Ovary (tissue), 9 donors: ENCODE measurements around the gene ASCC3. TPM values are rescaled to one million over a fixed set of nuclear protein-coding genes. Genes with fewer than 3 reads are reported as not detected.
"Not testable (repeated sequence)": the region's sequence is repeated elsewhere in the genome, so short reads cannot be mapped to it uniquely, and the experiment has no call there.

ENCODE experiments used
- DNase-seq, 5 donors: peaks; one replicate each; pipeline ENCODE4 v3.0.0-alpha.2; 2019 to 2020
- H3K27ac ChIP-seq, 2 donors: fragments of 200-600 bp; one replicate each; pipeline versions ENCODE4 v1.5.1 to v1.8.0; 2019 to 2022
- H3K27me3 ChIP-seq: fragments of 200-600 bp; one replicate; pipeline ENCODE4 v1.8.0; 2022
- H3K36me3 ChIP-seq: fragments of 200-600 bp; sonication (generic); one replicate; pipeline ENCODE4 v1.5.1; 2019
- H3K4me1 ChIP-seq: one replicate; pipeline ENCODE4 v1.8.1; 2013; ENCODE audit warnings: mild to moderate bottlenecking, moderate library complexity; ENCODE audit not compliant: insufficient read depth
- H3K4me3 ChIP-seq: fragments of 200-600 bp; sonication (generic); one replicate; pipeline ENCODE4 v1.5.1; 2017
- H3K9me3 ChIP-seq, 2 donors: fragments of 200-600 bp in 1 of 2; sonication (generic) in 1 of 2; one replicate each; pipeline versions ENCODE4 v1.5.1 to v1.8.1; 2013 to 2019; ENCODE audit warnings: mild to moderate bottlenecking in 1 of 2, moderate library complexity in 1 of 2
- CTCF ChIP-seq, 3 donors: fragments of 450-650 bp in 2 of 3; fragments of 200-600 bp in 1 of 3; IDR thresholded peaks; one replicate each; pipeline versions ENCODE4 v1.5.1 to v1.8.0; 2016 to 2022; ENCODE audit warnings: antibody characterized with exemption in 3 of 3, mild to moderate bottlenecking in 1 of 3
- EP300 ChIP-seq: sonication (generic); formaldehyde crosslinking; IDR thresholded peaks from one replicate; pipeline ENCODE4 v1.6.1; 2017; ENCODE audit warnings: antibody characterized with exemption
- POLR2A ChIP-seq: fragments of 450-650 bp; IDR thresholded peaks from one replicate; pipeline ENCODE4 v1.6.1; 2017; ENCODE audit warnings: antibody characterized with exemption, mild to moderate bottlenecking, moderate library complexity
- WGBS, 3 donors: extraction: QIAGEN DNeasy Blood & Tissue Kit in 1 of 3; methylation state at CpG; one replicate each; pipeline versions ENCODE4 v1.1.5 to v1.1.7; 2013 to 2017; 5-methylcytosine and 5-hydroxymethylcytosine counted together
- intact Hi-C, 4 donors: fragments of 100-400 bp; cut with DNase I; formaldehyde crosslinking; loops; one replicate each; pipeline versions ENCODE4 v1.11.0 to v1.15.1; 2022 to 2023
- polyA plus RNA-seq, 2 donors: library from polyadenylated mRNA; stranded (reverse); fragments of 200-250 nt in 1 of 2; fragments of 350-450 nt in 1 of 2; fragmentation: Illumina TruSeq in 1 of 2; extraction: RNeasy Lipid Tissue Mini Kit (QIAGEN cat#74804) in 1 of 2; gene quantifications; one replicate each; pipeline ENCODE4 v1.2.3, GENCODE V29; 2013 to 2014
- total RNA-seq, 7 donors: library from RNA; depleted of rRNA in 2 of 7; stranded (reverse); fragments of >200 nt in 2 of 7; fragmentation: NEBNext Ultra II Directional in 3 of 7; extraction: Animal tissue kit (Norgen Biotek cat#: 25700) in 3 of 7; gene quantifications; one replicate each; pipeline versions ENCODE4 v1.1.0 to v1.2.4, GENCODE V29; 2016 to 2023
- donor health status: DM: no; HTN: no; CAD: no; lungs with moderate emphysema.
- donor health status: DM: no; HTN: no; CAD: no.
- donor health status: Bipolar disorder and iron deficiency.
- donor health status: DM: yes; HTN: yes; CAD: no.
- donor health status: DM: no; HTN: no; CAD: no.
- donor health status: DM: yes; HTN: yes; CAD: no.

ASCC3 gene
- total and polyA plus RNA-seq, 9 donors, result 8.2 to 34.2 (median 22.0) TPM

DNA sequence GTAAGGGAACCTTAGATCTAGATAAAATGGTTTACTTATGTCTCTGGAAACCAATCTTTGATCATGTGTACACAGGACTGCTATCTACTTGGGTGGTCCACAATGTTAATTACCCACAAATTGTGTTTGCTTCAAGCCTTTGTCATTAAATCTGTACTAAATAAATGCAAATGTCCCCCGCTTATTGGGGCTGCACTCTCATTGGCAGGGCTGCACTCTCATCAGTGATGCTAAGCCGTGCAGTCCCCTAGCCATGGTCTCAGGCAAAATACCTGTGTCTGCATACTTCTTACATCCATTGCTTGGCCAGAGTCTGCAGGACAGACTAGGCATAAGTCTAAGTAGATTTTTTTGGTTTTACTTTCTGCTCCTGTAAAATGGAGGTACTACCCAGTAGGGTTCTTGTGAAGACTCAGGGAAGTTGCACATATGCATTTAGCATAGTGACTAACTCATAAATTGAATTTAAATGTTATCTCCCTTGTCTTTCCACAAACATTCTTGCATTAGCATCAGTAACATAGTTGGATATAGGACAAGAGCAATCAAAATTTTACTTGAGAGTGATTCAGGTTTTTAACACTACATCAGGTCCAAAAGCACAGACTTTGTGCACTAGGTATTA is 117.4 kb downstream of the ASCC3 start:
- intact Hi-C loops, result no loop called here
- TF ChIP-seq EP300 (no peak), POLR2A (no peak), CTCF (IDR thresholded peaks at IDR 0.05) (no peak)
- Histone ChIP-seq H3K36me3 (no peaks in the 10 kb centered on the region), H3K4me1 (no peaks in the 10 kb centered on the region), H3K9me3 (peaks cover 0 to 7% of the 10 kb centered on the region in 2 donors), H3K27ac (no peak overlapping the region), H3K27me3 (no peaks in the 10 kb centered on the region), H3K4me3 (no peak overlapping the region)
- DNase-seq, result no peak
- WGBS, 3 donors, result 98 to 99% (median 98%) methylated on average over 2 of the region's 2 CpGs

GRCh38 chr6:100761841-100762240 is 119.3 kb downstream of the ASCC3 start:
- Histone ChIP-seq H3K36me3 (no peaks in the 10 kb centered on the region), H3K4me1 (no peaks in the 10 kb centered on the region), H3K4me3 (no peak overlapping the region), H3K9me3 (peaks cover 0 to 7% of the 10 kb centered on the region in 2 donors), H3K27ac (no peak overlapping the region), H3K27me3 (no peaks in the 10 kb centered on the region)
- TF ChIP-seq POLR2A, result no peak
- TF ChIP-seq EP300, result no peak
- no peak for TF ChIP-seq CTCF (IDR thresholded peaks at IDR 0.05)
- 95 to 98% (median 95%) methylated on average over 2 of the region's 2 CpGs for WGBS, 3 donors
- intact Hi-C loops, result no loop called here
- DNase-seq, result no peak

DNA sequence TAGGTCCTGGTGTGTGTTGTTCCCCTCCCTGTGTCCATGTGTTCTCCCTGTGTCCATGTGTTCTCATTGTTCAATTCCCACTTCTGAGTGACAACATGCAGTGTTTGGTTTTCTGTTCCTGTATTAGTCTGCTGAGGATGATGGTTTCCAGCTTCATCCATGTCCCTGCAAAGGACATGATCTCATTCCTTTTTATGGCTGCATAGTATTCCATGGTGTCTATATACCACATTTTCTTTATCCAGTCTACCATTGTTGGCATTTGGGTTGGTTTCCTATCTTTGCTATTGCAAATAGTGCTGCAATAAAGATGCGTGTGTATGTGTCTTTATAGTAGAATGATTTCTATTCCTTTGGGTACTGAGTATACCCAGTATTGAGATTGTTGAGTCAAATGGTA is 122.7 kb downstream of the ASCC3 start:
- intact Hi-C loops, H3K27me3 ChIP-seq, H3K27ac ChIP-seq, H3K9me3 ChIP-seq, H3K4me3 ChIP-seq, H3K36me3 ChIP-seq, H3K4me1 ChIP-seq, DNase-seq: not testable (repeated sequence)
- 97 to 100% (median 100%) methylated on average over 1 of the region's 1 CpG for WGBS, 3 donors

GRCh38 chr6:100753421-100753820 is 127.7 kb downstream of the ASCC3 start:
- Histone ChIP-seq H3K27ac (no peak overlapping the region), H3K36me3 (no peaks in the 10 kb centered on the region), H3K9me3 (no peaks in the 10 kb centered on the region), H3K4me3 (no peak overlapping the region), H3K27me3 (no peaks in the 10 kb centered on the region), H3K4me1 (no peaks in the 10 kb centered on the region)
- 92 to 98% (median 92%) methylated on average over 3 of the region's 3 CpGs for WGBS, 3 donors
- DNase-seq, result no peak
- TF ChIP-seq CTCF (IDR thresholded peaks at IDR 0.05) (no peak), EP300 (no peak), POLR2A (no peak)
- intact Hi-C loops, result no loop called here

DNA sequence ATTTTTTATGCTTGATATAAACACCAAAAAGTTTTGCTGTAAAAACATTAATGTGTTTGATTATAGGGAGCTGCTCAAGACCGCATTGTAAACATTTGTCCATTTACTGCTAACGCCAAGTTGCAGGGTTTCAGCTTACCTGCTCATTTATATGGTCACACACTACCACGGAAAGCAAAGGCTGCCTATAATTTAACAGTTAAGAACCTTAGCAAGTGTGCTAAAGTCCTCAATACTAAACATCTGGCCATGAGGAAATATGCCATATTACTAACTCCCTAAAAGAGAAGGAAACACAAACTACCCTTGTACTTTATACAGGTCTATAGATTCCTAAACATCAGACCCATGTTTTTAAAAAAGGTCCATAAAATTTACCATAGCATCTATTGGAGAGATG is 129.5 kb downstream of the ASCC3 start:
- TF ChIP-seq EP300 (no peak), POLR2A (no peak), CTCF (IDR thresholded peaks at IDR 0.05) (no peak)
- no peak for DNase-seq
- no peak overlapping the region for H3K4me3 ChIP-seq
- H3K4me1 ChIP-seq, result no peaks in the 10 kb centered on the region
- no peaks in the 10 kb centered on the region for H3K27me3 ChIP-seq
- 58 to 78% (median 59%) methylated on average over 3 of the region's 3 CpGs for WGBS, 3 donors
- no peaks in the 10 kb centered on the region for H3K36me3 ChIP-seq
- intact Hi-C loops, result no loop called here
- H3K27ac ChIP-seq, result no peak overlapping the region
- no peaks in the 10 kb centered on the region for H3K9me3 ChIP-seq
